Osteocyte (in vitro differentiated cells): Measurements from ENCODE around the gene MUC4. TPM values are rescaled to one million over a fixed set of nuclear protein-coding genes. Genes with fewer than 3 reads are reported as not detected.
"Not testable (repeated sequence)": the region's sequence is repeated elsewhere in the genome, so short reads cannot be mapped to it uniquely, and the experiment has no call there.

Source experiments
- DNase-seq: peaks from one replicate; pipeline ENCODE4 v3.0.0; 2021; ENCODE audit warnings: mixed read lengths; ENCODE audit not compliant: unreplicated experiment; ENCODE audit errors: extremely low spot score
- H3K27ac Mint-ChIP-seq: one replicate; pipeline ENCODE4 v1.8.0; 2021; ENCODE audit warnings: mild to moderate bottlenecking, mixed read lengths; ENCODE audit not compliant: unreplicated experiment
- H3K27me3 Mint-ChIP-seq: one replicate; pipeline ENCODE4 v1.8.0; 2021; ENCODE audit warnings: mixed read lengths; ENCODE audit not compliant: unreplicated experiment
- H3K36me3 Mint-ChIP-seq: one replicate; pipeline ENCODE4 v1.8.0; 2021; ENCODE audit warnings: mixed read lengths; ENCODE audit not compliant: unreplicated experiment
- H3K4me1 Mint-ChIP-seq: one replicate; pipeline ENCODE4 v1.8.0; 2021; ENCODE audit warnings: mixed read lengths; ENCODE audit not compliant: unreplicated experiment
- H3K4me3 Mint-ChIP-seq: one replicate; pipeline ENCODE4 v1.8.0; 2021; ENCODE audit warnings: mild to moderate bottlenecking, moderate library complexity, mixed read lengths; ENCODE audit not compliant: unreplicated experiment
- H3K9me3 Mint-ChIP-seq: one replicate; pipeline ENCODE4 v1.8.0; 2021; ENCODE audit warnings: mixed read lengths; ENCODE audit not compliant: unreplicated experiment
- total RNA-seq: library from RNA; stranded (reverse); gene quantifications from 2 replicates; pipeline ENCODE4 v1.2.1, GENCODE V29; 2021
- TF ChIP-seq, protein P1 (sequence below): fragments of 200-600 bp; sonication (generic); IDR thresholded peaks from 2 replicates; pipeline ENCODE4 v1.5.0; 2021; ENCODE audit warnings: antibody characterized with exemption, mild to moderate bottlenecking, moderate library complexity

Gene MUC4
- total RNA-seq, 1 donor from 2014 or later = not detected

DNA sequence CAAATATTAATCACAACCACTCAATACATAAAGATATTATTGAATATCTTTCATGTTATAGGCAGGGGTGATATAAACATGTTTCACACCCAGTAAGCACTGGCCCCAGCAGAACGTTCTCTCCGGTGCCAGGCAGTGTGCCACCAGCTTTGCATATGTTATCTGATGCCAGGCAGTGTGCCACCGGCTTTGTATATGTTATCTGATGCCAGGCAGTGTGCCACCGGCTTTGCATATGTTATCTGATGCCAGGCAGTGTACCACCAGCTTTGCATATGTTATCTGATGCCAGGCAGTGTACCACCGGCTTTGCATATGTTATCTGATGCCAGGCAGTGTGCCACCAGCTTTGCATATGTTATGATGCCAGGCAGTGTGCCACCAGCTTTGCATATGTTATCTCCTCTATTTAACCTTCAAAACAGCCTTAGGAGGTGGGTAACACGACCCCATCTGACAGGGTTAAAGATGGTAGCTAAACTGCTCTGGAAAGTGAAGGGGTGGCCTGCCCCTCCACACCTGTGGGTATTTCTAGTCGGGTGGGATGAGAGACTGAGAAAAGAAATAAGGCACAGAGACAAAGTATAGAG is 84.0 kb downstream of the MUC4 start:
- H3K36me3 Mint-ChIP-seq = peaks cover 2% of the 10 kb centered on the region
- TF ChIP-seq, protein P1, sequence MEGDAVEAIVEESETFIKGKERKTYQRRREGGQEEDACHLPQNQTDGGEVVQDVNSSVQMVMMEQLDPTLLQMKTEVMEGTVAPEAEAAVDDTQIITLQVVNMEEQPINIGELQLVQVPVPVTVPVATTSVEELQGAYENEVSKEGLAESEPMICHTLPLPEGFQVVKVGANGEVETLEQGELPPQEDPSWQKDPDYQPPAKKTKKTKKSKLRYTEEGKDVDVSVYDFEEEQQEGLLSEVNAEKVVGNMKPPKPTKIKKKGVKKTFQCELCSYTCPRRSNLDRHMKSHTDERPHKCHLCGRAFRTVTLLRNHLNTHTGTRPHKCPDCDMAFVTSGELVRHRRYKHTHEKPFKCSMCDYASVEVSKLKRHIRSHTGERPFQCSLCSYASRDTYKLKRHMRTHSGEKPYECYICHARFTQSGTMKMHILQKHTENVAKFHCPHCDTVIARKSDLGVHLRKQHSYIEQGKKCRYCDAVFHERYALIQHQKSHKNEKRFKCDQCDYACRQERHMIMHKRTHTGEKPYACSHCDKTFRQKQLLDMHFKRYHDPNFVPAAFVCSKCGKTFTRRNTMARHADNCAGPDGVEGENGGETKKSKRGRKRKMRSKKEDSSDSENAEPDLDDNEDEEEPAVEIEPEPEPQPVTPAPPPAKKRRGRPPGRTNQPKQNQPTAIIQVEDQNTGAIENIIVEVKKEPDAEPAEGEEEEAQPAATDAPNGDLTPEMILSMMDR = no peak
- no peak overlapping the region for H3K27ac Mint-ChIP-seq
- no peak for DNase-seq
- H3K4me1 Mint-ChIP-seq = no peaks in the 10 kb centered on the region
- H3K4me3 Mint-ChIP-seq = no peak overlapping the region
- no peaks in the 10 kb centered on the region for H3K9me3 Mint-ChIP-seq
- H3K27me3 Mint-ChIP-seq = peaks cover 1% of the 10 kb centered on the region

DNA sequence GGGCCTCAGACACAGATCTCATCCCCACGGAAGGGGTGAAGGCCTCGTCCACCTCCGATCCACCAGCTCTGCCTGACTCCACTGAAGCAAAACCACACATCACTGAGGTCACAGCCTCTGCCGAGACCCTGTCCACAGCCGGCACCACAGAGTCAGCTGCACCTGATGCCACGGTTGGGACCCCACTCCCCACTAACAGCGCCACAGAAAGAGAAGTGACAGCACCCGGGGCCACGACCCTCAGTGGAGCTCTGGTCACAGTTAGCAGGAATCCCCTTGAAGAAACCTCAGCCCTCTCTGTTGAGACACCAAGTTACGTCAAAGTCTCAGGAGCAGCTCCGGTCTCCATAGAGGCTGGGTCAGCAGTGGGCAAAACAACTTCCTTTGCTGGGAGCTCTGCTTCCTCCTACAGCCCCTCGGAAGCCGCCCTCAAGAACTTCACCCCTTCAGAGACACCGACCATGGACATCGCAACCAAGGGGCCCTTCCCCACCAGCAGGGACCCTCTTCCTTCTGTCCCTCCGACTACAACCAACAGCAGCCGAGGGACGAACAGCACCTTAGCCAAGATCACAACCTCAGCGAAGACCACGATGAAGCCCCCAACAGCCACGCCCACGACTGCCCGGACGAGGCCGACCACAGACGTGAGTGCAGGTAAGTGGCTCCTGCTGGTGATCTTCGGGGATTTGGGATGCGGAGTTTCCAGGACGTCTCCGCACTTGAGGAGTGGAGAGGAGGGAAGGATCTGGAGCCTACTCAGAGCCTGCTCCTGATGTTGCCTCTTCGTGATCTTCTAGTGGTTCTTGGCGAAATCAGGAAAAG is 85.6 kb downstream of the MUC4 start:
- DNase-seq, H3K4me3 Mint-ChIP-seq, H3K27ac Mint-ChIP-seq, H3K4me1 Mint-ChIP-seq, H3K27me3 Mint-ChIP-seq, H3K36me3 Mint-ChIP-seq, H3K9me3 Mint-ChIP-seq: not testable (repeated sequence)

DNA sequence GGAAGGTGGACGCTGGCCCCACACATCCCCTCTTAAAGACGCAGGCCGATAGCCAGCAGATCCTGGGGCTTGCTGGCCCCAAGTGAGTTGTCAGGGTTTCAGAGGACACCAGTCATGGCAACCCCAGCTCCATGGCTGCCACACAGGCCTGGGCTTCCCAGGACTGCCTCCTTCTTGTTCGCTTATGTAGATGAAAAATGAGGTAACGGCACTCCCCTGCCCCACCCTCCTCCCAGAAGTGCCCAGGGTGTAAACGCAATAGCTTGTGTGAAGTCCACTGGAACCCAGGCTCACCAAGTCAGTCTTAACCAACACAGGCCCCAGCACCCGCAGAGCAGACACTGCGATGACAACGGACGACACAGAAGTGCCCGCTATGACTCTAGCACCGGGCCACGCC is 87.4 kb downstream of the MUC4 start:
- not testable (repeated sequence) for H3K27ac Mint-ChIP-seq, H3K9me3 Mint-ChIP-seq, H3K4me3 Mint-ChIP-seq, H3K36me3 Mint-ChIP-seq, H3K27me3 Mint-ChIP-seq, DNase-seq, H3K4me1 Mint-ChIP-seq

- not testable (repeated sequence) for H3K36me3 Mint-ChIP-seq, H3K27ac Mint-ChIP-seq, H3K9me3 Mint-ChIP-seq, DNase-seq, H3K4me1 Mint-ChIP-seq, H3K4me3 Mint-ChIP-seq
- H3K27me3 Mint-ChIP-seq = peaks cover 14% of the 10 kb centered on the region
Observed at GRCh38 chr3:195722996-195723345, 88.8 kb downstream of the MUC4 start.

DNA sequence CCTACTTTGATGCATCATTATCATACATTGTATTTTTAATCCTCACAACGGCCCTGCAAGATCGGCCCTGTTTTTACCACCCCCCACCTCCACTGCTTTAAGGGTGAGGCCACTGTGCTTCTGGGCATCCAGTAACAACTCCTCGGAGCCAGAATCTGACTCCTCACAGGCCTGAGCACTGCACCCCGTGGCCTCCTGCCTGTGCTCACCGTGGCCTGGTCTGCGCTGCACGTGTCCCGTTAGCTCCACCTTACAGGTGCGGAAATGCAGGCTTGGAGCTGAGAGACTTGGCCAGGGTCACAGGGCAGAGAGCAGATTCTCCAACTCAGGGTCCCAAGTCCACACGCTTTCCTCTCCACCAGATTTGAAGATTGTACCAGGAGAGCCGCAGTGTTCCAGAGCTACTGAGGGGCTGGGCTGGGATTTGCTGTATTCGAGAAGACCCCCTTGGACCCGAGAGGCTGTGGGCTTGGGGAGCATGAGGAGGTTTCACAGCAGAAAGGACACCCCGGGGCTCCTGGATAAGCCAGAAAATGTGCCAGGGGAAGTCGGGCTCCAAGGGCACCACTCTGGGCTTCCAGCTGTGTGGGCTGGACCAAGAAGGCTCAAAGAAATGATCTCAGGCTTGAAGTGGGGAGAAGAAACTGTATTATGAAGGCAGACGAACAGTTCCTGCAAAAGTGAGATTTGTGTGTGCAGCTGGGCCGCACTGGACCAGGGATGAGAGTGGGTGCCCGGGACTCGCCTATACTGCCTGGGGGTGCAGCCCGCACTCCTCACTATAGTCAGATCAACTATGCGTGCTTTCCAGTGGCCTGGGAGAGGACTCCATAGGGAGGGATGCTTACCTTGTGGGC is 89.4 kb downstream of the MUC4 start:
- H3K36me3 Mint-ChIP-seq, H3K4me3 Mint-ChIP-seq, H3K4me1 Mint-ChIP-seq, DNase-seq, H3K9me3 Mint-ChIP-seq, H3K27ac Mint-ChIP-seq: not testable (repeated sequence)
- H3K27me3 Mint-ChIP-seq = peaks cover 20% of the 10 kb centered on the region

- H3K27ac Mint-ChIP-seq, H3K36me3 Mint-ChIP-seq, H3K4me1 Mint-ChIP-seq, H3K4me3 Mint-ChIP-seq, DNase-seq, H3K9me3 Mint-ChIP-seq: not testable (repeated sequence)
- H3K27me3 Mint-ChIP-seq = peaks cover 28% of the 10 kb centered on the region
Observed at GRCh38 chr3:195720831-195721506, 90.8 kb downstream of the MUC4 start, which contains the start of gene MUC20. Gene MUC20 (plus strand): TSS chr3:195720978. CDS start chr3:195721008, 30 bp downstream.

DNA sequence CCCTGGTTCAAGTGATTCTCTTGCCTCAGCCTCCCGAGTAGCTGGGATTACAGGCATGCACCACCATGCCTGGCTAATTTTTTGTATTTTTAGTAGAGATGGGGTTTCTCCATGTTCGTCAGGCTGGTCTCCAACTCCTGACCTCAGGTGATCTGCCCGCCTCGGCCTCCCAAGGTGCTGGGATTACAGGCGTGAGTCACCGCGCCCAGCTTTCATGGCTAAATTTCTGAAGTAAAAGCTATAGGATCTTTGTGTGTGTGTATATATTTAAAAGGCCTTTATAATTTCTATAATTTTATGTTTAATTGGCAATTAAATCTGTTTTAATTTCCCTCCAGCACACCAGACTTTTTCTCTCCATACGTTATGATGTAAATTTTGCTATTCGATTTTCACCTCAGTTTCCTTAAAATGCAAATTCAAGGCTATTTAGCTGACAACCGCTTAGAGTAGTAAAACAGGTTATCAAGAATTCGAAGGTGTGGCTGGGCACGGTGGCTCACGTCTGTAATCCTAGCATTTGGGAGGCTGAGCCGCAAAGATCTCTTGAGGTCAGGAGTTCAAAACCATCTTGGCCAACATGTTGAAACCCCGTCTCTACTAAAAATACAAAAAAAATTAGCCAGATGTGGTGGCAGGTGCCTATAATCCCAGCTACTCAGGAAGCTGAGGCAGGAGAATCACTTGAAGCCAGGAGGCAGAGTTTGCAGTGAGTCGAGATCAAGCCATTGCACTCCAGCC is 92.0 kb downstream of the MUC4 start:
- DNase-seq, H3K27ac Mint-ChIP-seq, H3K4me3 Mint-ChIP-seq, H3K36me3 Mint-ChIP-seq, H3K9me3 Mint-ChIP-seq, H3K4me1 Mint-ChIP-seq: not testable (repeated sequence)
- H3K27me3 Mint-ChIP-seq = peaks cover 28% of the 10 kb centered on the region
